WTC11 (cell line): ENCODE data around the gene NTN3. TPM values are rescaled to one million over a fixed set of nuclear protein-coding genes. Genes with fewer than 3 reads are reported as not detected.

Experiments
- ATAC-seq: fragments of 200-7000 bp; cut with Tn5 transposase; 2 replicates; pipeline ENCODE4 v1.10.0; 2021; ENCODE audit warnings: mild to moderate bottlenecking, moderate library complexity
- CTCF ChIA-PET: fragments of 300-600 bp; sonication (Branson Sonifier 250); formaldehyde crosslinking; loops from one replicate; lab custom pipeline; 2021; ENCODE audit warnings: antibody characterized with exemption; lab: Charles Lee
- POLR2A ChIA-PET: fragments of 350-600 bp; sonication (Branson Sonifier 250); formaldehyde crosslinking; loops from one replicate; lab custom pipeline; 2021; ENCODE audit warnings: antibody characterized with exemption; lab: Charles Lee
- DNase-seq: peaks from one replicate; pipeline ENCODE4 v3.0.0; 2021; ENCODE audit warnings: low spot score
- H3K27ac Mint-ChIP-seq: 2 replicates; pipeline ENCODE4 v1.8.0; 2021; ENCODE audit warnings: mixed read lengths
- H3K27me3 Mint-ChIP-seq: 2 replicates; pipeline ENCODE4 v1.8.0; 2021; ENCODE audit warnings: low read depth, mild to moderate bottlenecking, moderate library complexity, mixed read lengths
- H3K36me3 Mint-ChIP-seq: 2 replicates; pipeline ENCODE4 v1.8.0; 2021; ENCODE audit warnings: mixed read lengths
- H3K4me1 Mint-ChIP-seq: 2 replicates; pipeline ENCODE4 v1.8.0; 2022; ENCODE audit warnings: mixed read lengths
- H3K4me3 Mint-ChIP-seq: 2 replicates; pipeline ENCODE4 v1.8.0; 2021; ENCODE audit warnings: mild to moderate bottlenecking, moderate library complexity, mixed read lengths
- H3K9me3 Mint-ChIP-seq: 2 replicates; pipeline ENCODE4 v1.8.0; 2021; ENCODE audit warnings: mixed read lengths
- AR ChIP-seq: fragments of 250-450 bp; sonication (Bioruptor Pico); IDR thresholded peaks from 2 replicates; pipeline ENCODE4 v1.9.0; 2021; ENCODE audit warnings: mild to moderate bottlenecking
- CBFB ChIP-seq: sonication (generic); formaldehyde crosslinking; IDR thresholded peaks from 2 replicates; pipeline ENCODE4 v1.8.1; 2022; ENCODE audit warnings: mild to moderate bottlenecking, low read depth, missing genetic modification reagents
- ELF4 ChIP-seq: sonication (generic); formaldehyde crosslinking; IDR thresholded peaks from 2 replicates; pipeline ENCODE4 v1.8.1; 2022; ENCODE audit warnings: low read depth, mild to moderate bottlenecking, moderate library complexity, missing genetic modification reagents
- ESRRA ChIP-seq: sonication (generic); formaldehyde crosslinking; IDR thresholded peaks from 2 replicates; pipeline ENCODE4 v1.8.1; 2022; ENCODE audit warnings: mild to moderate bottlenecking, missing genetic modification reagents, borderline replicate concordance
- FOXP1 ChIP-seq: sonication (generic); formaldehyde crosslinking; IDR thresholded peaks from 2 replicates; pipeline ENCODE4 v1.8.0; 2022; ENCODE audit warnings: missing genetic modification reagents, mild to moderate bottlenecking, moderate library complexity, borderline replicate concordance
- GTF2I ChIP-seq: fragments of 250-450 bp; sonication (Bioruptor Pico); conservative IDR thresholded peaks from 2 replicates; pipeline ENCODE4 v1.4.0; 2021; ENCODE audit warnings: mild to moderate bottlenecking
- HMGXB4 ChIP-seq: sonication (generic); formaldehyde crosslinking; IDR thresholded peaks from 2 replicates; pipeline ENCODE4 v1.8.1; 2023; ENCODE audit warnings: mild to moderate bottlenecking, moderate library complexity, missing genetic modification reagents
- IRF2 ChIP-seq: sonication (generic); formaldehyde crosslinking; IDR thresholded peaks from 2 replicates; pipeline ENCODE4 v1.8.0; 2022; ENCODE audit warnings: low read depth, missing genetic modification reagents, borderline replicate concordance
- JAZF1 ChIP-seq: fragments of 250-450 bp; sonication (Bioruptor Pico); IDR thresholded peaks from 2 replicates; pipeline ENCODE4 v1.9.0; 2021; ENCODE audit warnings: moderate library complexity, mild to moderate bottlenecking, inconsistent platforms
- KAT7 ChIP-seq: sonication (generic); formaldehyde crosslinking; IDR thresholded peaks from 2 replicates; pipeline ENCODE4 v1.8.1; 2023; ENCODE audit warnings: missing genetic modification reagents, mild to moderate bottlenecking, borderline replicate concordance
- MAX ChIP-seq: sonication (generic); formaldehyde crosslinking; IDR thresholded peaks from 2 replicates; pipeline ENCODE4 v1.8.0; 2022; ENCODE audit warnings: mild to moderate bottlenecking, missing genetic modification reagents
- MLX ChIP-seq: sonication (generic); formaldehyde crosslinking; IDR thresholded peaks from 2 replicates; pipeline ENCODE4 v1.8.1; 2023; ENCODE audit warnings: mild to moderate bottlenecking, missing genetic modification reagents, moderate library complexity
- MXD4 ChIP-seq: fragments of 250-450 bp; sonication (Bioruptor Pico); IDR thresholded peaks from 2 replicates; pipeline ENCODE4 v1.8.0; 2021; ENCODE audit warnings: mild to moderate bottlenecking, moderate library complexity, borderline replicate concordance
- NFE2L1 ChIP-seq: sonication (generic); formaldehyde crosslinking; IDR thresholded peaks from 2 replicates; pipeline ENCODE4 v1.8.1; 2023; ENCODE audit warnings: missing genetic modification reagents
- NFYB ChIP-seq: sonication (generic); formaldehyde crosslinking; conservative IDR thresholded peaks from 2 replicates; pipeline ENCODE4 v1.8.0; 2022; ENCODE audit warnings: low read depth, missing genetic modification reagents
- NR2C2 ChIP-seq: sonication (generic); formaldehyde crosslinking; IDR thresholded peaks from 2 replicates; pipeline ENCODE4 v1.8.0; 2022; ENCODE audit warnings: mild to moderate bottlenecking, missing genetic modification reagents
- NR3C1 ChIP-seq: sonication (generic); formaldehyde crosslinking; conservative IDR thresholded peaks from 2 replicates; pipeline ENCODE4 v1.8.1; 2023; ENCODE audit warnings: low read depth, mild to moderate bottlenecking, missing genetic modification reagents
- PRRX2 ChIP-seq: fragments of 250-450 bp; sonication (Bioruptor Pico); IDR thresholded peaks from 2 replicates; pipeline ENCODE4 v1.8.0; 2021; ENCODE audit warnings: mild to moderate bottlenecking
- USF1 ChIP-seq: sonication (generic); formaldehyde crosslinking; IDR thresholded peaks from 2 replicates; pipeline ENCODE4 v1.8.0; 2022; ENCODE audit warnings: mild to moderate bottlenecking, missing genetic modification reagents
- ZBTB21 ChIP-seq: sonication (generic); formaldehyde crosslinking; IDR thresholded peaks from 2 replicates; pipeline ENCODE4 v1.8.1; 2023; ENCODE audit warnings: mild to moderate bottlenecking, missing genetic modification reagents, borderline replicate concordance
- total RNA-seq: library from RNA; stranded (reverse); gene quantifications from 3 replicates; pipeline ENCODE4 v1.2.3, GENCODE V29; 2021

The NTN3 gene
- total RNA-seq, 1 experiment from 2014 or later, result 0.92 TPM

GRCh38 chr16:2497695-2498484, 26.8 kb downstream of the NTN3 start (continued):
- TF ChIP-seq KAT7 (CRISPR knock-in tag) (no peak), JAZF1 (CRISPR knock-in tag) (no peak), NFYB (CRISPR knock-in tag) (no peak), GTF2I (CRISPR knock-in tag) (no peak), AR (CRISPR knock-in tag) (no peak), PRRX2 (no peak), IRF2 (CRISPR knock-in tag) (no peak), ELF4 (no peak), MLX (CRISPR knock-in tag) (no peak)
- TF ChIP-seq, all 79 proteins: peak for 0

- H3K36me3 Mint-ChIP-seq, result peaks cover 5% of the 10 kb centered on the region
- H3K4me1 Mint-ChIP-seq, result peaks cover 4% of the 10 kb centered on the region
- ATAC-seq (no peak), DNase-seq (no peak)
- POLR2A ChIA-PET, result no interaction called here
- H3K27me3 Mint-ChIP-seq, result no peaks in the 10 kb centered on the region
- H3K4me3 Mint-ChIP-seq, result no peak overlapping the region
- CTCF ChIA-PET, result interaction anchor here (1.0 kb wide), 1 partner anchor 22 kb away, joined by 3 read pairs; no protein-coding TSS in a partner anchor
- H3K27ac Mint-ChIP-seq, result no peak overlapping the region
- H3K9me3 Mint-ChIP-seq, result no peaks in the 10 kb centered on the region
- TF ChIP-seq HMGXB4 (CRISPR knock-in tag), result no peak
- no peak for TF ChIP-seq NR2C2
- no peak for TF ChIP-seq CBFB (CRISPR knock-in tag)
- no peak for TF ChIP-seq MXD4
- no peak for TF ChIP-seq ZBTB21 (CRISPR knock-in tag)
- no peak for TF ChIP-seq NFE2L1 (CRISPR knock-in tag)
- no peak for TF ChIP-seq NR3C1 (CRISPR knock-in tag)
- no peak for TF ChIP-seq ESRRA (CRISPR knock-in tag)
Measured at GRCh38 chr16:2498531-2499253, 27.6 kb downstream of the NTN3 start.

- Mint-ChIP-seq H3K4me3 (no peak overlapping the region), H3K36me3 (peaks cover 5% of the 10 kb centered on the region), H3K4me1 (peaks cover 4% of the 10 kb centered on the region), H3K9me3 (no peaks in the 10 kb centered on the region), H3K27ac (no peak overlapping the region), H3K27me3 (no peaks in the 10 kb centered on the region)
- ChIA-PET POLR2A (no interaction called here), CTCF (interaction anchor here (2.2 kb wide), 1 partner anchor 10 kb away, joined by 8 read pairs; no protein-coding TSS in a partner anchor)
- DNase-seq (no peak), ATAC-seq (no peak)
- no peak for TF ChIP-seq MAX (CRISPR knock-in tag)
- no peak for TF ChIP-seq USF1 (CRISPR knock-in tag)
- TF ChIP-seq FOXP1 (CRISPR knock-in tag), result no peak
Measured at GRCh38 chr16:2499454-2499853, 28.4 kb downstream of the NTN3 start.
